ENCODE data around the gene LPA. TPM values are rescaled to one million over a fixed set of nuclear protein-coding genes. Genes with fewer than 3 reads are reported as not detected.
"Not testable (repeated sequence)": the region's sequence is repeated elsewhere in the genome, so short reads cannot be mapped to it uniquely, and the experiment has no call there.

Gene LPA
- total RNA-seq, 4 donors from 2014 or later, result 0.48 to 0.55 TPM; not detected in 2

DNA sequence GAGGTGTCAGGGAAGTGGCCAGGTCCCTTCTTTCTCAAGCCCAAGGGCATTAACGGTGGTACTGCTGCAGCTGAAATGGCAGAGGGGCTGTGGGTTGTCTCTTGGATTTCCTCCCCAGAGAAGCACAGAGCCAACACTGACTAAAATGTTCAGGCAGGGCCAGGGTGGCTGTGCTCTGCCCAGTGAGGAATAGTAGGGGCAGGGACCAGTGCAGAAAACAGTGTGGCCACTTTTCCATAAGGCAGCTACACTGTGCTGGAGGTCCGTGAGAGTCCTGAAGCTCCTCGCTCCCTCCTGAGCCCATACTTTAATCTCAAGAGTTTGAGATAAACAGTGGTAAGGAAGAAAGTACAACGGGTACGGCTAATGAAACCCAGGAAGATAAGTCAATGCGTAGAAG is 4.5 kb downstream of the LPA start:
- Histone ChIP-seq H3K27me3 (no peaks in the 10 kb centered on the region), H3K9me3 (no peaks in the 10 kb centered on the region), H3K36me3 (no peaks in the 10 kb centered on the region), H3K4me3 (no peak overlapping the region), H3K4me1 (no peaks in the 10 kb centered on the region), H3K27ac (no peak overlapping the region)
- no peak for DNase-seq
- intact Hi-C loops (cut with DNase I; ENCODE audit: low total_unique reads), result no loop called here
- TF ChIP-seq POLR2A (IDR thresholded peaks at IDR 0.05) (no peak), EP300 (IDR thresholded peaks at IDR 0.05; ENCODE audit: low read depth) (no peak), POLR2AphosphoS5 (IDR thresholded peaks at IDR 0.05) (no peak)
- TF ChIP-seq, protein P1, sequence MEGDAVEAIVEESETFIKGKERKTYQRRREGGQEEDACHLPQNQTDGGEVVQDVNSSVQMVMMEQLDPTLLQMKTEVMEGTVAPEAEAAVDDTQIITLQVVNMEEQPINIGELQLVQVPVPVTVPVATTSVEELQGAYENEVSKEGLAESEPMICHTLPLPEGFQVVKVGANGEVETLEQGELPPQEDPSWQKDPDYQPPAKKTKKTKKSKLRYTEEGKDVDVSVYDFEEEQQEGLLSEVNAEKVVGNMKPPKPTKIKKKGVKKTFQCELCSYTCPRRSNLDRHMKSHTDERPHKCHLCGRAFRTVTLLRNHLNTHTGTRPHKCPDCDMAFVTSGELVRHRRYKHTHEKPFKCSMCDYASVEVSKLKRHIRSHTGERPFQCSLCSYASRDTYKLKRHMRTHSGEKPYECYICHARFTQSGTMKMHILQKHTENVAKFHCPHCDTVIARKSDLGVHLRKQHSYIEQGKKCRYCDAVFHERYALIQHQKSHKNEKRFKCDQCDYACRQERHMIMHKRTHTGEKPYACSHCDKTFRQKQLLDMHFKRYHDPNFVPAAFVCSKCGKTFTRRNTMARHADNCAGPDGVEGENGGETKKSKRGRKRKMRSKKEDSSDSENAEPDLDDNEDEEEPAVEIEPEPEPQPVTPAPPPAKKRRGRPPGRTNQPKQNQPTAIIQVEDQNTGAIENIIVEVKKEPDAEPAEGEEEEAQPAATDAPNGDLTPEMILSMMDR (IDR thresholded peaks at IDR 0.05), result no peak
- in situ Hi-C loops (cut with MboI; ENCODE audit: low pct_ligation_motif_present in 1 of 4, low pct_unique_long_range_greater_than_20kb in 1 of 4, low sequenced_read_pairs in 3 of 4), result no loop called here
- WGBS, 2 donors (ENCODE audit: low coverage in 1 of 2), result 87 to 92% methylated on average over 5 to 6 of the region's 6 CpGs

DNA sequence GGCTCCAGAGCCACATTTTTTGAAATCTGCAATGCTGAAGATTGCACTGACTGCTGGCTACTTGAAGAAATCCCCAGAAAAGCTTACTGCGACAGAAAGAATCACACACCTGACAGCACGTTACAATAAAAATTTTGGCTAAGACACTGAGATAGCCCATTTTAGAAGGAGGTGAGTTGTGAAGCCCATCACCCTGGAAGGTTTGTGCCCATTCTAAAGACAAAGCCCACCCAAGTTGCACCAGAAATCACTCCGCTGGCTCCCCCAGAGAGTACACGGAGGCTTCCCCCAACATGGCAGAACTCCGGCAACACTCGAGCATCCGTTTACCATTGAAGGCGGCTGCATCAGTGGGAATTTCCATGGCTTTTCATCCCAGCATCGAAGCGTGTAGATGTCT is 29.4 kb downstream of the LPA start:
- no peak overlapping the region for H3K4me3 ChIP-seq
- H3K27ac ChIP-seq, result no peak overlapping the region
- TF ChIP-seq EP300 (IDR thresholded peaks at IDR 0.05; ENCODE audit: low read depth) (no peak), POLR2A (IDR thresholded peaks at IDR 0.05) (no peak), POLR2AphosphoS5 (IDR thresholded peaks at IDR 0.05) (no peak)
- TF ChIP-seq, protein P1 (IDR thresholded peaks at IDR 0.05), result no peak
- intact Hi-C loops (cut with DNase I; ENCODE audit: low total_unique reads), result no loop called here
- WGBS, 2 donors (ENCODE audit: low coverage in 1 of 2), result 96% methylated on average over 10 of the region's 10 CpGs; no CpG with 5 or more reads in 1 of the 2 donors
- no peaks in the 10 kb centered on the region for H3K27me3 ChIP-seq
- H3K36me3 ChIP-seq, result no peaks in the 10 kb centered on the region
- in situ Hi-C loops (cut with MboI; ENCODE audit: low pct_ligation_motif_present in 1 of 4, low pct_unique_long_range_greater_than_20kb in 1 of 4, low sequenced_read_pairs in 3 of 4), result no loop called here
- DNase-seq, result no peak
- no peaks in the 10 kb centered on the region for H3K9me3 ChIP-seq
- no peaks in the 10 kb centered on the region for H3K4me1 ChIP-seq

DNA sequence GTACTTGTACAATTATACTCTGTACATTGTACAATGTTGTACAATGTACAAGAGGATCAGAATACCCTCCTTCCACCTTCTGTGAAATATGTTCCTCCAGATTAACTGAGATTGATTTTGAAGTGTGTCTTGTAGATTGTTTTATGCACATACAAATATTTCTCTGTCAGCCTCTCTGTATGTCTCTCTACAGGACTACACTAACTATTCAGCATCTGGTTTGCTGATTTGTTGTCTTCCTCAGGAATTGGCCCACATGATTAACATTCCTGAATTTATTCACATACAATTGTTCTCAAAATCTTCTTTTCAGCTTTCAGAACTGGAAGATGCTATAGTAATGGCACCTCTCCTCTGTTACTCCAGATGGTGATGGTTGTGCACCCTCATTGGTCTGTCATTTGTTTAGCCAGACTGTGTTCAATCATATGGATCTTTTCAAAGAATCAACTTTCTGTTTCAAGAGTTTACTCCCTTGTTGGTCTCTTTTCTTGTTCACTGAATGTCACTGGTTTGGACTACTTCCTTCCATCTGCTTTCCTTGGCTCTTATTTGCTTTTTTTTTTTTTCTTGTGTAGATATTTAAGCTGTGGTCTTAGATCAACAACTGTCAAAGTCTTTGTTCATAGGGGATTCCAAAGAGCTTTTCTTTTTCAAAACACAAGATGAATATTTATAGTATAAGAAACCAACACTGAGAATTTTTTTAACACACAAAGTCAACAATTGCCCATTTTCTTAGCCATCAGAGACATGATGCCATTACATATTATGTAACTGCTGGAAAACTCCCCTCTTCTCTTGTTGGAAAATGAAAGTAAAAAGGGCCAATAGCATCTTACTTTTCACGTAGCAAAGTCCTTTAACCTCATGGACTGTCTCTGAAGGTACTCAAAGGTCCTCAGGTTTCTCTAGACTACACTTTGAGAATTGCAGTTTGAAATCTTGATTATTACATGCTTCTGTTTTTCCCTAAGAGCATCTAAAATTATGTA is 67.9 kb downstream of the LPA start:
- H3K36me3 ChIP-seq, result no peaks in the 10 kb centered on the region
- in situ Hi-C loops (cut with MboI; ENCODE audit: low pct_ligation_motif_present in 1 of 4, low pct_unique_long_range_greater_than_20kb in 1 of 4, low sequenced_read_pairs in 3 of 4) (no loop called here), intact Hi-C loops (cut with DNase I; ENCODE audit: low total_unique reads) (no loop called here)

DNA sequence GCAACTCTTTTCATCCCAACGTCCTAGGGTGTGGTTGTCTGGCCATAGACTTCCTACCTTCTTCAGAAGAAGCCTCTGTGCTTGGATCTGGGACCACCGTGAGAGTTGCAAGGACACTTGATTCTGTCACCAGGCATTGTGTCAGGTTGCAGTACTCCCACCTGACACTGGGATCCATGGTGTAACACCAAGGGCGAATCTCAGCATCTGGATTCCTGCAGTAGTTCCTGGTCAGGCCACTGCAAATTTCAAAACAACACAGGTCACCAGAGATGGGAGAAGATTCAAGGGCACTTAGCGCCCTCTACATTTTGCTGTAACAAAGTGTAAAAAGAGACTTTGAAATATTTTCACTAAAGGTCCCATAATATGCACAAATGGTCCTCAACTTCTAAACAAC is 68.8 kb downstream of the LPA start:
- H3K36me3 ChIP-seq; H3K9me3 ChIP-seq; in situ Hi-C loops (cut with MboI; ENCODE audit: low pct_ligation_motif_present in 1 of 4, low pct_unique_long_range_greater_than_20kb in 1 of 4, low sequenced_read_pairs in 3 of 4); intact Hi-C loops (cut with DNase I; ENCODE audit: low total_unique reads); H3K27me3 ChIP-seq; H3K27ac ChIP-seq; H3K4me1 ChIP-seq; H3K4me3 ChIP-seq; DNase-seq: not testable (repeated sequence)
- 63% methylated on average over 4 of the region's 4 CpGs; no CpG with 5 or more reads in 1 of the 2 donors for WGBS, 2 donors (ENCODE audit: low coverage in 1 of 2)

More for the DNA sequence above, 67.9 kb downstream of the LPA start:
- TF ChIP-seq POLR2A (IDR thresholded peaks at IDR 0.05) (no peak), POLR2AphosphoS5 (IDR thresholded peaks at IDR 0.05) (no peak), EP300 (IDR thresholded peaks at IDR 0.05; ENCODE audit: low read depth) (no peak)
- TF ChIP-seq, protein P1 (IDR thresholded peaks at IDR 0.05), result no peak
- Histone ChIP-seq H3K27ac (no peak overlapping the region), H3K4me3 (no peak overlapping the region), H3K9me3 (no peaks in the 10 kb centered on the region), H3K4me1 (no peaks in the 10 kb centered on the region), H3K27me3 (no peaks in the 10 kb centered on the region)
- no peak for DNase-seq
- WGBS, 2 donors (ENCODE audit: low coverage in 1 of 2), result 22 to 56% methylated on average over 1 of the region's 1 CpG
